GM21381 (cell line): ENCODE data around the gene C3.
"Not testable (repeated sequence)": the region's sequence is repeated elsewhere in the genome, so short reads cannot be mapped to it uniquely, and the experiment has no call there.

Experiments used
- ATAC-seq: cut with Tn5 transposase; IDR thresholded peaks from one replicate; pipeline ENCODE4 v1.9.1; 2021; ENCODE audit warnings: mild to moderate bottlenecking, moderate library complexity; ENCODE audit not compliant: unreplicated experiment

The C3 gene

GRCh38 chr19:6713773-6714692 lies 6.4 kb downstream of the C3 start:
- no peak for ATAC-seq

- no peak for ATAC-seq
Measured at GRCh38 chr19:6712692-6713670, 7.5 kb downstream of the C3 start.

- no peak for ATAC-seq
Measured at GRCh38 chr19:6712231-6712630, 8.2 kb downstream of the C3 start.

GRCh38 chr19:6711605-6712004 lies 8.8 kb downstream of the C3 start:
- ATAC-seq, result no peak

GRCh38 chr19:6711078-6711361 lies 9.4 kb downstream of the C3 start:
- ATAC-seq, result no peak

- ATAC-seq, result no peak
Measured at GRCh38 chr19:6710273-6711077, 10.0 kb downstream of the C3 start.

GRCh38 chr19:6709549-6709948 lies 10.9 kb downstream of the C3 start:
- ATAC-seq, result no peak

- ATAC-seq, result not testable (repeated sequence)
Measured at GRCh38 chr19:6708913-6709312, 11.5 kb downstream of the C3 start.

- ATAC-seq, result no peak
Measured at GRCh38 chr19:6708346-6708745, 12.1 kb downstream of the C3 start.

- no peak for ATAC-seq
Measured at GRCh38 chr19:6707658-6708018, 12.8 kb downstream of the C3 start.

GRCh38 chr19:6707011-6707657 lies 13.3 kb downstream of the C3 start:
- ATAC-seq, result no peak

- ATAC-seq, result no peak
Measured at GRCh38 chr19:6706633-6706958, 13.9 kb downstream of the C3 start.

- no peak for ATAC-seq
Measured at GRCh38 chr19:6705931-6706632, 14.4 kb downstream of the C3 start.

- ATAC-seq, result no peak
Measured at GRCh38 chr19:6700586-6701316, 19.7 kb downstream of the C3 start.

- no peak for ATAC-seq
Measured at GRCh38 chr19:6699935-6700334, 20.5 kb downstream of the C3 start.

GRCh38 chr19:6697291-6697690 lies 23.2 kb downstream of the C3 start:
- no peak for ATAC-seq

GRCh38 chr19:6696239-6696820 lies 24.1 kb downstream of the C3 start:
- no peak for ATAC-seq

- no peak for ATAC-seq
Measured at GRCh38 chr19:6694147-6694815, 26.2 kb downstream of the C3 start.

GRCh38 chr19:6693681-6694080 lies 26.8 kb downstream of the C3 start:
- ATAC-seq, result no peak
